Endothelial cell (in vitro differentiated cells): ENCODE measurements around the gene C3orf49. TPM values are rescaled to one million over a fixed set of nuclear protein-coding genes. Genes with fewer than 3 reads are reported as not detected.

Source experiments
- DNase-seq: peaks from one replicate; pipeline ENCODE4 v3.0.0; 2021; ENCODE audit warnings: low spot score
- H3K27ac Mint-ChIP-seq: one replicate; pipeline ENCODE4 v1.8.0; 2021; ENCODE audit warnings: mixed read lengths, inconsistent platforms; ENCODE audit not compliant: unreplicated experiment
- H3K27me3 Mint-ChIP-seq: one replicate; pipeline ENCODE4 v1.8.0; 2021; ENCODE audit warnings: mild to moderate bottlenecking, moderate library complexity, mixed read lengths, inconsistent platforms; ENCODE audit not compliant: unreplicated experiment
- H3K36me3 Mint-ChIP-seq: one replicate; pipeline ENCODE4 v1.8.0; 2021; ENCODE audit warnings: mild to moderate bottlenecking, low read depth, mixed read lengths, inconsistent platforms; ENCODE audit not compliant: unreplicated experiment
- H3K4me1 Mint-ChIP-seq: one replicate; pipeline ENCODE4 v1.8.0; 2021; ENCODE audit warnings: mild to moderate bottlenecking, mixed read lengths, inconsistent platforms; ENCODE audit not compliant: unreplicated experiment
- H3K4me3 Mint-ChIP-seq: one replicate; pipeline ENCODE4 v1.8.0; 2021; ENCODE audit warnings: mild to moderate bottlenecking, mixed read lengths, inconsistent platforms; ENCODE audit not compliant: unreplicated experiment
- H3K9me3 Mint-ChIP-seq: one replicate; pipeline ENCODE4 v1.8.0; 2021; ENCODE audit warnings: mixed read lengths, inconsistent platforms; ENCODE audit not compliant: unreplicated experiment
- total RNA-seq: library from RNA; stranded (reverse); fragmentation: NEBNext Ultra II Directional; extraction: Animal tissue kit (Norgen Biotek cat#: 25700); gene quantifications from one replicate; pipeline ENCODE4 v1.2.1, GENCODE V29; 2021; ENCODE audit not compliant: unreplicated experiment
- TF ChIP-seq, protein P1 (sequence below): fragments of 200-600 bp; sonication (generic); IDR thresholded peaks from one replicate; pipeline ENCODE4 v1.5.0; 2021; ENCODE audit warnings: antibody characterized with exemption; ENCODE audit not compliant: unreplicated experiment

C3orf49 gene
- total RNA-seq, 1 donor from 2014 or later = not detected

DNA sequence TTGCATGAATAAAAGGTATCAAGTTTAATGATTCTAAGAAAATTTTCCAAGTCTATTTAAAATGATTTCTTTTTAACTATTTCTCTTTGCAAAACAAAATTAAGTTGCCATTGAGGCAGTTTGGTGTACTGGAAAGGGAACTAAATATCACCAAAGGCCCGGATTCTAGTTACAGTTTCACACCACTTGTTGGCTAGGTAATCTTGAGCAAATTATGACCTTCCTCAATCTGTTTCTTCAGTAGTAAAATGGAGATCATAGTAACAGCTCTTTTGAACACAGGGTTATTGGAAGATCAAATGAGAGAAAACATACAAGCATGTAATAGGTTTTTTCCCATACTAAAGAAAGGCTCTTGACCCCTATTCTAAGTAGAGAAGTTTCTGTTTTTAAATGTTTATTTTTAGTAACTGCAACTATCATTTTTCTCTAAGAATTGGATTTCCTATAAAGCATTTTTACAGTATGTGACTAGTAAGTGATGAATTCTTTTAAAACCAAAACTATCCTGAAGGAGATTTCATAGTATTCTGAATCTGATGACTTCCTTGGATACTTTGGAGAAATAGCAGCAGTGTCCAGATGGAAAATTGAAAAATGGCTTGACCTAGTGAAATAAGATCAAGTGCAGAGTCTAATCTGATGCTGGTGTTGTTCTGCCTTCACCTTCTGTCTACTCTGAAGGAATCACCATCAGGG, 77.4 kb downstream of the C3orf49 start:
- TF ChIP-seq, protein P1, sequence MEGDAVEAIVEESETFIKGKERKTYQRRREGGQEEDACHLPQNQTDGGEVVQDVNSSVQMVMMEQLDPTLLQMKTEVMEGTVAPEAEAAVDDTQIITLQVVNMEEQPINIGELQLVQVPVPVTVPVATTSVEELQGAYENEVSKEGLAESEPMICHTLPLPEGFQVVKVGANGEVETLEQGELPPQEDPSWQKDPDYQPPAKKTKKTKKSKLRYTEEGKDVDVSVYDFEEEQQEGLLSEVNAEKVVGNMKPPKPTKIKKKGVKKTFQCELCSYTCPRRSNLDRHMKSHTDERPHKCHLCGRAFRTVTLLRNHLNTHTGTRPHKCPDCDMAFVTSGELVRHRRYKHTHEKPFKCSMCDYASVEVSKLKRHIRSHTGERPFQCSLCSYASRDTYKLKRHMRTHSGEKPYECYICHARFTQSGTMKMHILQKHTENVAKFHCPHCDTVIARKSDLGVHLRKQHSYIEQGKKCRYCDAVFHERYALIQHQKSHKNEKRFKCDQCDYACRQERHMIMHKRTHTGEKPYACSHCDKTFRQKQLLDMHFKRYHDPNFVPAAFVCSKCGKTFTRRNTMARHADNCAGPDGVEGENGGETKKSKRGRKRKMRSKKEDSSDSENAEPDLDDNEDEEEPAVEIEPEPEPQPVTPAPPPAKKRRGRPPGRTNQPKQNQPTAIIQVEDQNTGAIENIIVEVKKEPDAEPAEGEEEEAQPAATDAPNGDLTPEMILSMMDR = no peak
- Mint-ChIP-seq H3K9me3 (no peaks in the 10 kb centered on the region), H3K27me3 (no peaks in the 10 kb centered on the region), H3K4me1 (peaks cover 20% of the 10 kb centered on the region), H3K36me3 (peaks cover 8% of the 10 kb centered on the region), H3K27ac (no peak overlapping the region), H3K4me3 (no peak overlapping the region)
- DNase-seq = no peak

Other genes starting within 250 kb of the C3orf49 start
- gene SNTN, start 166.6 kb upstream of the C3orf49 start, total RNA-seq = not detected
- 47.3 TPM for gene THOC7, start 44.5 kb downstream of the C3orf49 start, total RNA-seq
- gene ATXN7, start 44.6 kb downstream of the C3orf49 start, total RNA-seq = 21.0 TPM
- not detected for gene SCAANT1, start 93.1 kb downstream of the C3orf49 start, total RNA-seq
- 87.0 TPM for gene PSMD6, start 204.2 kb downstream of the C3orf49 start, total RNA-seq